HG03025 (cell line): ENCODE data around the gene CYREN.
"Not testable (repeated sequence)": the region's sequence is repeated elsewhere in the genome, so short reads cannot be mapped to it uniquely, and the experiment has no call there.

Experiments used
- ATAC-seq: cut with Tn5 transposase; IDR thresholded peaks from one replicate; pipeline ENCODE4 v1.9.1; 2021; ENCODE audit warnings: mild to moderate bottlenecking, moderate library complexity; ENCODE audit not compliant: unreplicated experiment, low FRiP score

The CYREN gene

GRCh38 chr7:135160858-135161653 lies 9.5 kb downstream of the CYREN start:
- no peak for ATAC-seq

- no peak for ATAC-seq
These were observed 10.2 kb downstream of the CYREN start for GRCh38 chr7:135160098-135160857.

GRCh38 chr7:135159359-135160085 lies 11.0 kb downstream of the CYREN start:
- no peak for ATAC-seq

- no peak for ATAC-seq
These were observed 11.6 kb downstream of the CYREN start for GRCh38 chr7:135158874-135159273.

- ATAC-seq: no peak
These were observed 12.3 kb downstream of the CYREN start for GRCh38 chr7:135158141-135158655.

GRCh38 chr7:135156290-135156689 lies 14.2 kb downstream of the CYREN start:
- ATAC-seq: no peak

- no peak for ATAC-seq
These were observed 15.8 kb downstream of the CYREN start for GRCh38 chr7:135154734-135155133.

- no peak for ATAC-seq
These were observed 18.1 kb downstream of the CYREN start for GRCh38 chr7:135152442-135152841.

GRCh38 chr7:135151533-135151932 lies 19.0 kb downstream of the CYREN start:
- ATAC-seq: no peak

GRCh38 chr7:135151132-135151531 lies 19.4 kb downstream of the CYREN start:
- ATAC-seq: no peak

- ATAC-seq: no peak
These were observed 20.3 kb downstream of the CYREN start for GRCh38 chr7:135150072-135150782.

GRCh38 chr7:135147899-135148721 lies 22.4 kb downstream of the CYREN start, which contains the start of gene TMEM140:
Gene TMEM140, plus strand, starts transcription at chr7:135148072. Its CDS starts 16,370 bp downstream, at chr7:135164442.
- ATAC-seq: peak; percentile 82

- ATAC-seq: no peak
These were observed 23.1 kb downstream of the CYREN start for GRCh38 chr7:135147341-135147898.

- no peak for ATAC-seq
These were observed 26.4 kb downstream of the CYREN start for GRCh38 chr7:135143885-135144668.

GRCh38 chr7:135129579-135129978 lies 40.9 kb downstream of the CYREN start:
- no peak for ATAC-seq

GRCh38 chr7:135128931-135129330 lies 41.6 kb downstream of the CYREN start:
- no peak for ATAC-seq

- ATAC-seq: not testable (repeated sequence)
These were observed 45.9 kb downstream of the CYREN start for GRCh38 chr7:135124631-135125030.

- no peak for ATAC-seq
These were observed 48.6 kb downstream of the CYREN start for GRCh38 chr7:135121868-135122267.
